GM21526 (cell line): ENCODE results near the gene STAMBPL1.
A peak's percentile ranks its signal among the peaks of the same experiment; 100 is the strongest.
"Not testable (repeated sequence)": the region's sequence is repeated elsewhere in the genome, so short reads cannot be mapped to it uniquely, and the experiment has no call there.

ENCODE experiments used
- ATAC-seq: cut with Tn5 transposase; IDR thresholded peaks from one replicate; pipeline ENCODE4 v1.9.1; 2021; ENCODE audit warnings: moderate library complexity; ENCODE audit not compliant: unreplicated experiment, low FRiP score

STAMBPL1 gene

DNA sequence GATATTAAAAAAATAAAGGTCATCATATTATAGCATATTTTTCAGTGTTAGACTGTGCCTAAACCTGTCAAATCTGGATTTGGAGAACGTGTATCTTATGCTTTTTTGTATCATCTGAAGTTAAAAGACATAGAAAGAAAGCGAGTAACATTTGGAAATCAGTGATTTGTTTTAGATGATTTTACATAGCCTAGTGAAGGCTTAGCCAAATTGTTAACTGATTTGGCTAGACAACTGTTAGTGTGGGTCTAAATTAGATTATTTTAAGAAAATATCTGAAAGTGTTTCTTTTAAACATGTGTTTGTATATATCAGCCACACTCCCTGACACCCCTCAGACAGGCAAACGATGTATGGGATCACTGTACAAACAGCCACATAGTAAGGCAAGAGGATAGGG is 36.9 kb downstream of the STAMBPL1 start:
- ATAC-seq = no peak

DNA sequence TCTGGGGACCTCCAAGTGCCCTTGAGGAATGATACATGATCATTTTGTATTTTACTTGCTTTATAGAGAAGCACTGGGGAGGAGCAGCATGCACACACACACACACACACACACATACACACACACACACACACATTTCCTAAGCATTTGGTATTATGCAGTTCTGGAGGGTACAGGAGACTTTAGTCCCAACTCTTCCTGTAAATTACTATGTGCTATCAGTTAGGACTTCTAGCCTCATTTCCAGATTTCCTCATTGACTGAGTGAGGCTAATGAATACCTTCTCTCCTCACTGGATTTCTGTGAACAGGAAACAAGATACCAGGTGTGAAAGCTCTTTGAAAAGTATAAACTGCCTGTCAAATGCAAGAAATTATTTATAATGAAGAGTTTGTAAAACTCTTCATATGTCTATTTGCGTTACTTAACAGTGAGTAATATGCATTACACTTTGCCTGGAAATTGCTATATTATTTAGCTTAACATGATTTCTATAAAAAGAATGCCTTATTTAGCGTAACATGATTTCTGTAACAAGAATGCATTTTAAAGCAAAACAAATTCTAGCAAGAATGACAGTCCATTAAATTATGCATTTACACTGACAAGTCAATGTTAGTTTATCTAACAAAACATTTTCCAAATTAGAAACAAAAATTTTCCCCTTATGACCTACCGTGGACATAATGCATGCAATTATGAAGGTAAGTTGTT is 38.3 kb downstream of the STAMBPL1 start:
- ATAC-seq = no peak

DNA sequence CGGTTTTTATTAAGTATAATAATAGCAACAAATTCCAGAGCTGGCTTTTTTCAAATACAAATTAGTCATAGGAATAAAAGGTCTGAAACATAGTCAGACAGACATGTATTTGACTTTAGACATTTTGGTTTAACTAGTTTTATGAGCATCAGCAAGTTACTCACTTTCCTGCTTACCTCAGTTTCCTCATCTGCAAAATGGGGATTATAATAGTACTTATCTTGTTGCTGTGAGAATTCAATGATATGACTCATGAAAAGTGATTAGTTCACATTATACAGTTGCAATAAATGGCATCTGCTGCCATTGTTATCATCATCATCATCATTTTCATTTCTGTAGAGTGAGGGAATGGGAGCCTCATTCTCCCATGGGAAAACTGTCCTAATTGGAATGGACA is 39.0 kb downstream of the STAMBPL1 start:
- ATAC-seq = no peak

DNA sequence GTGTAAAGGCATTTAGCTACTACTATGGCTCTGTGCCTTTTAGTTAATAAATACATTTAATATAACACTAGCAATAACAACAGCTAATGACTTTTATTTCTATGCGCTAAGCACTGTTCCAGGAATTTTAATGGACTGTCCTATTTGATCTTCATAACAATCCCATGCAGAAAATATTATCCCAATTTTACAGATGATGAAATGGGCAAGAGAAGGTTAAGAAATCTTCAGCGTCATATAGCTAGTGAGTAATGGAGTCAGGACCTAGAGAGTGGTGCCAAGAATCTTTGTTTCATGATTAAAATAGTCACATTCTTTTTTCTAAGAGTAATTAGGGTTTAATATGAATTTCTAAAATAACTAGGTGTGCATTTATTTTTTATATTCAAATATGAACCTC is 40.2 kb downstream of the STAMBPL1 start:
- no peak for ATAC-seq

DNA sequence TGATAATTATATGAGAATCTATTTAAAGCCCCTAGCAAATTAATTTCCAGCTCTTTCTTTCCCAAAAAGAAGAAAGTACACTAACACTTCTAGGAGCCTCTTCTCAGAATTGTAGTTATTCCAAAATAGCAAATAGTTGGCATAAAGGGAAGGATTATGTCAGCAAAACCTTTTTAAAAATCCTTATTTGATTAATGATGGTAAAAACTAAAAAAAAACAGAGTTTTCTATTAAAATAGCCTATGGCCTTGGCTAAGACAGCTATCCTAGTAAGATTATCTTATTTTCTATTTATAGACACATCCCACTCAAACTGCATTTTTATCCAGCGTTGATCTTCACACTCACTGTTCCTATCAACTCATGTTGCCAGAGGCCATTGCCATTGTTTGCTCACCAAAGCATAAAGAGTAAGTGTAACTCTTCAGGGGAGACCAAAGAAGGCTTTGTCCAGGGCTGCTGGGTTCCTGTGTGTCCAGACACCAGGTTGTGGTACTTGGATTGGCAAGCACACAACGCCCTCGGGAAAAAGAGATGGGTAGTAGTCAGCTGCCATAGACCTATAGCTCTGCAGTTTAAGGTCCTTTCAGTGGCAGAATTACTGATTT is 41.0 kb downstream of the STAMBPL1 start:
- ATAC-seq = no peak

DNA sequence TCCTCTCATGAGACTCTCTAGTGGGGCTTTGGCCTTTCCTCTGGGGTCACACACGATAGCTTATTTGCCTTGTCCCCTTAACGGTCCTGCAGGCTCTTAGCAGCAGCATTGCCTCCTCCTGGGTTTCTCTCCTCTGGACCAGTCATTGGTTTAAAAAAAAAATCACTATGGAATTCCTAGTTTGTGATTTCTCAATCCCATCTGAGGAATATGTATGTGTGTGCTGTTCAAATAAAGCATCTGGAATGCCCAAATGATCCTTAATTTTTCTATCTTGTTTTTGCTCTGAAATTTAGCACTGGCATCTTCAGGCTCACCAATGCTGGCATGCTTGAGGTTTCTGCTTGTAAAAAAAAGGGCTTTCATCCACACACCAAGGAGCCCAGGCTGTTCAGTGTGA is 42.0 kb downstream of the STAMBPL1 start:
- no peak for ATAC-seq

DNA sequence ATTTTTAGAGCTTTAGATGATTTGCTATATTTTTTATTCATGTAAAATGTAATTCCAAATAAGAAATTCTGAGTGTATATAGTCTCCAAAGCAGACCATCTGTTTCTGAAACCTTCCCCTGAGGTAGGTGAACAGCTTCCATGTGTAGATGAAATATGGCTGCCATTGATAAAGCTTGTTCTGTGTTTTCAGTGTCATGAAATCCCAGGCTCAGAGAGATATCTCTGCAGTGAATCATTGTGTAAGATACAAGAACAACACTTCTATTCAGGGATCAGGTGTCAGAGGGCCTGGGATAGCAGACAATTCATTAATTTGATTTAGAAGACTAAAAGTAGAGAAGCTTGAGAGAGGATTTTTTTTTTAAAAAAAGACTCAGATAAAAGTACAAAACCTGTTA is 43.5 kb downstream of the STAMBPL1 start:
- ATAC-seq = no peak

DNA sequence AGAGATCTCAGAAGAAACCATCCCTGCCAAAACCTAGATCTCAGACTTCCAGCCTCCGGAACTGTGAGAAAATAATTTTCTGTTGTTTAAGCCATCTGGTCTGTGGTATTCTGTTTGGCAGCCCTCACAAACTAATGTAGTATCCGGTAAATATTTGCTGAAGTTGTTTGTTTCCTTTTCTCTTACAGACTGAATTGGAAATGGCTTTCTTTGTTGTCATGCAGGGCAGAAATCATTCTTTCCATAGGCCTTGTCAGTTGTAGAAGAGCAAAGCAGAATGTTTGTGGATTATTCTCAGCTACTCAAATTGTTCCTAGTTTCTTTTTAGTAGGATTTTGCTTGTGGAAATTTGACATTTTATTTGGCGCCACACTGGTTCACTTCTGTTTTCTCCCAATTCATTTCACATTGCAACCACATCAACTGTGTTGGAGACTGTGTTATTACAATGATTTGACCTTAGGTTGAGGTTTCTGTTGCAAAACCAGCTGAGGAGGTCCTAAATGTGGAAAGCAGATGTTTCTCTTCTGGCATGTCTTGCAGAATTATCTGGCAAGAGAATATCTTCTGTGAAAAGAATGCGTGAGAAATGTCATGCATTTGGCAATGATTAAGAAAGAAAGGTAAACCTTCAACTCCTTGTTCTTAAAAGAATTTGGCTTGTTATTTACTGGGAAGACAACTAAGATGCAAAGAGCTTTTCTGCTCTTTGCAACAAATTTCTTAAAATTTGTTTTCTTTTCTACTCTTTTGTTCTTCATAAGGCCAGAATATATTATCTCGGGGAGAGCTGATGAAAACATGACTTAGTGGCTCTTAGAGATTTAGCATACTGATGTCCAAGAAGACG is 46.7 kb downstream of the STAMBPL1 start:
- no peak for ATAC-seq

DNA sequence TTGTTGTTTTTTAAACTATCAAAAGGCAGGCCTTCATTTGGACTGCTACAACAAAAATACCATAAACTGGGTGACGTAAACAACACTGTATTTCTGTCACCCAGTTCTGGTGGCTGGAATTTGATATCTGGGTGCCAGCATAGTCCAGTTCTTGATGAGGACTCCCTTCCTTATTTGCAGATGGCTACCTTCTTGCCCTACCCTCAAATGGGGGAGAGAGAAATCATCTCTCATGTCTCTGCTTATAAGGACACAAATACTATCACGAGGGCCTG is 47.3 kb downstream of the STAMBPL1 start:
- no peak for ATAC-seq

DNA sequence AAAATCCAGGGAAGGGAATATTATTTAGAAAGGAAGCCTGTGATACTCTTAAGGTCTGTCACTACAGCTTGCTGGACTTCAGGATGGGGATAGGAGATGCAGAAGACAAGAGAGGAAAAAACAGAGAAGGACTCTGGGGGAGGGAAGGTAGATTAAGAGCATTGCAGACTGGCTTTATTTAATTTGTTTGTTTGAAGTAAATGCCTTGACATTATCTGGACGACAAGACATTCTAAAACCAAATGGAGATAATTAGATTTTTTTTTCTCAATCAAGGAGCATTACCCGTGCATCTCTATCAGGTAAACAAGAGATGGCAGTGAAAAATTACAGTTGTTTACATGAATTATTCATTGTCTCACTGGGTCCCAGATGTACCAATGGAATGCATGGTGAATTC is 48.2 kb downstream of the STAMBPL1 start:
- no peak for ATAC-seq

DNA sequence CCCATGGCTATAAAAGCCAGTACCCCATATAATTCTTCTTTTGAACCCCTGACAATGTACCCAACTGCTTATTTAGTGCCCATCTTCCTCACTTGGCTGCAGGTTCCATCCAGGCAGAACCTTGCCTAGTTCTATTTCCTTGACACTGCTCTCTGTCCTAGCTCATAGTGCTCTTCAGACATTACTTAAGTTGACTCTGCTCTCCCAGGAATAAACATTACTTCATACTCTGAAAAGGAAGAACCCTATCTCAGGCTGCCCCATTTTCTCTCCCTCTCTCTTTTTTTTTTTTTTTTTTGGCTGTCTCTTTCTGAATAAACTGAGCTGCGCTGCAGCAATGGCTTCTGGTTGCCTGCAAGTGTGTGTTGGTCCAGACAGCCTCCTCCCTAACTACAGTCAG is 51.5 kb downstream of the STAMBPL1 start:
- no peak for ATAC-seq

DNA sequence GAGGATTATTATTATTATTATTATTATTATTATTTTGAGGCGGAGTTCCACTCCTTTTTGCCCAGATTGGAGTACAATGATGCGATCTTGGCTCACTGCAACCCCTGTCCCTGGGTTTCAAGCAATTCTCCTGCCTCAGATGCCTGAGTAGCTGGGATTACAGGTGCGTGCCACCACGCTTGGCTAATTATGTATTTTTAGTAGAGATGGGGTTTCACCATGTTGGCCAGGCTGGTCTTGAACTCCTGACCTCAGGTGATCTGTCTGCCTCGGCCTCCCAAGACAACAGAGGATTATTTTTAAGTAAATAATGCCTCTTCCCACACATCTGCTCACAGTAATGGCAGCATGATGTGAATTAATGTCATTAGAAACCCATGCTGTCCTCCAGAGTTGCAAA is 52.0 kb downstream of the STAMBPL1 start:
- ATAC-seq = not testable (repeated sequence)

DNA sequence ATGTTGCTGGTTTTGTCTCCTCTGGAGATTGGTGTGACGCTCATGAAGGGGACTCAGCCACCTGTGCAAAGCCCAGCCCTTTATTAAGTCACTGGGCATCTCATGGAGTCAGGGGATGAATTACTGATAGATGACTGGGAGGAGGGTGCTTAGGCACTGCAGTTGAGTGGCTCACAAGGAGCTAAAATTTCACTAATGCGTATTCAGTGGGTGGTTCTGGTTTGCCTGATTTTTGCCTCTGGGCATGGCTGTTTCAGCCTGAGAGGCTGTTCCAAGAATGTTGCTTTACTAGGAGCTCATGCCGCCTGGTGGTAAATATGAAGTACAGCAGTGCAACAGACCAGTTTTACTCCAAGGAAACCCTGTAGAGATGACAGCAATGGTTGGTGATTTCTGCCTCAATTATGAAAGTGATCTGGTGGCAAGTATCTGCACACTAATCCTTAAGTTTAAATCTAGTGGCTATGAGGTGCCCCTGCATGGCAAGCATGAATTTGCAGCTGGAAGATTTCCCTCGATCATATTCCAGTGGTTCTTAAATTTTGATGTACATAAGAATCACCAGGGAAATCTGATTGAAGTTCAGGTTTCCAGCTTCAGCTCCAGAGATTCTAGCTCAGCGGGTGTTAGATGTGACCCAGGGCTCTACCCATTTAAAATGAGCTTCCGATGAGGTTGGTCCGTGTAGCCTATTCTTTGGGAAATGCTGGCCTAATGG is 52.7 kb downstream of the STAMBPL1 start:
- ATAC-seq = peak; percentile 58

DNA sequence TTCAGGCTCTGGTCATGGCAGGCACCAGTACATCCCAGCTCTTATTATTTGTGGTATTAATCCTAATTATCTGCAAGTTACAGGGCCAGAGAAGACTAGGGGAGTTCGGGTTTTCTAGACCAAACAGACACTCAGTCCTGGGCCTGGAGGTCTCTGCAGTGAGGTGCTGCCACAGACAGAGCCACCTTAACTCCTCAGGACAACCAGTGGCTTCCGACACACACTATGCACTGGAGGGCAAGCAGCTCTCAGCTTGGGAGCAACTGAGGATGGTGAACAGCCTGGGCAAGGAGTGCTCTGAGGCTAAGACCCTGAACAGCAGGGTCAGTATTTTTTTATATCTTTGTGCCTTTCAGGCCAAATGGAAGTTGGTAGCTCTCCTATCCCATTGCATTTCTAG is 53.5 kb downstream of the STAMBPL1 start:
- ATAC-seq = no peak

DNA sequence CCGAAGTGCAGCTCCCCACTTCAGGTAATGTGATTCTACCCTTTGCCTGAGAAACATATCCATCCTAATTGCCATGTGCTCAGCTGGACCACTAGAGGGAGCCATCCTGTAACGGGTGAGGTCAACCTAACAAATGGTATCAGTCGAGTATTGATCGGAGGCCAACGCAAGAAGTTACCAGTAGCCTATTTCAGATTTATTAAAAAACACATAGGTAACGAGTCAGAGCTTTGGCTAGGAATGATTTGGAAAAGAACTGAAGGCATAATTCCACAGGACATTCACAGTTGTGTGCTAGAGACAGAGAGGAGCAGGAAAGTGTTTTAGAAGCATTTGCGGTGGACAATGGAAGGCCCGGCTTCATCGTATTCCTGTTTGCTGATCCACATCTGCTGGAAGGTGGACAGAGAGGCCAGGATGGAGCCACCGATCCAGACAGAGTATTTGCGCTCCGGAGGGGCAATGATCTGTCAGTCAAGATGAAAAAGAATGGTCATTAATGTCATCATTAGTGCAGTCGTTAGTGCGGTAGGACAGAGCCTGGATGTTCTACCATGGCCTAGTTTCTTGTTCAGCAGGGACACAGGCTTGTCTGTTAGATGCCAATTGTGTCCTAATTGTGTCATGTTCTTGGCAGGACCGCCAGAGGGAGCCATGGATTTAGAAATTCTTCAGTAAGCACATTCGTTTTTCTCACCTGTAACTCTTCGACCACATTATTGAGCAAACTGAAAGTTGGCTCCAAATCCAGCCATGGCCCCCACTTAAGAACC is 55.0 kb downstream of the STAMBPL1 start:
- peak; percentile 48 for ATAC-seq

DNA sequence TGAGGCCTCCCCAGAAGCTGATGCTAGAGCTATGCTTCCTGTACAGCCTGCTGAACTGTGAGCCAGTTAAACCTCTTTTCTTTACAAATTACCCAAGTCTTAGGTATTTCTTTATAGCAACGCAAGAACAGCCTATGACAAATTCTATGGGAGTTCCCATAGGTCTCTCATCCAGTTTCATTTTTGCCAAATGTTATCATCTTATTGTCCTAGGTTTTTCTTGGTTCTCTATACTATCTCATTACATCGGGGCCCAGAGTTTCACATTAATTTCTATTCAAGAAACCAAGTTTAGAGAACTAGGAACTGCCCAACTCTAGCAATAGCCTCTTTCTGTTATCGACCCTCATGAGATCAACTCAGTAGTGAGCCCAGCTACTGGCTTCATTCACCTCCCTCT is 56.6 kb downstream of the STAMBPL1 start:
- no peak for ATAC-seq

DNA sequence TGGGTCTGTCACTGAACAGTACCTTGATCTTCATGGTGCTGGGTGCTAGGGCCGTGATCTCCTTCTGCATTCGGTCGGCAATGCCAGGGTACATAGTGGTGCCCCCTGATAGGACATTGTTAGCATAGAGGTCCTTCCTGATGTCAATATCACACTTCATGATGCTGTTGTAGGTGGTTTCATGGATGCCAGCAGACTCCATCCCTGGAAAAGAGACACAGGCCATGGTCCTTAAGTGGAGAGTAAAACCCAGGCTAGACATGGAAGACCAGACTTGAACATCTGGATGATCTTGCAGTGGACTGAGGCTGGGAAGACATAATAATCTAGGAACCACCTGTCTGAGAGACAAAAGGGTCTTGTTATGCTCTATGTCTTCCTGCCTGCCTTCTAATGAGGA is 58.0 kb downstream of the STAMBPL1 start:
- ATAC-seq = no peak

DNA sequence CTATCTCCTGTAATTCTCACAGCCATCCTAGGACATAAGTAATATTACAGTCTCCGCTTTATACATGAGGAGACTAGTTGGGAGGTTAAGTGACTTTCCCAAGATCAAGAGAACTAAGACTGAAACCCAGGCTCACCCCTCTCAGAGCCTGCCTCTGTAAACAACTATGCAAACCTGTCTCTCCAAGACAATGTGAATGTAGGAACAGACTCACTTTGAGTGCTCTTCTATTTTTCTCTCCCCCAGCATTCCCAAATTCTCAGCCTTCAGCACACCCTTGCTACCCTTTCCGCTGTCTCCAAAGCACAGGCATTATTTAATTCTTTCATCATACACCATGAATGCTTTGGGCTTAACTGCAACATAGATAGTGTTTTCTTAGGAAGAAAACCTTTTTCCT is 58.9 kb downstream of the STAMBPL1 start:
- no peak for ATAC-seq

DNA sequence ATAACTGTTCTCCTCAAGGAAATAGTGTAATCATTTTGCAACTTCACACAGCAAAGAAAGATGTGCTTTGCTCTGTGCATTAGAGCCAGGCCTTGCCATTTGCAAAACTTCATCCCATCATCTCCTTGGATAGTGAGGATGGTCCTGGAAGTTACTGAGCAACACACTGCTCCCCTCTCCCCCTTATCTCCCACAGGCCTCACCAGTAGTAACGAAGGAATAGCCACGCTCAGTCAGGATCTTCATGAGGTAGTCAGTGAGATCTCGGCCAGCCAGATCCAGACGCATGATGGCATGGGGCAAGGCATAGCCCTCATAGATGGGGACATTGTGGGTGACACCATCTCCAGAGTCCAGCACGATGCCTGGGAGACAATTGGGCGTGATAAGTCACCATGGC is 61.0 kb downstream of the STAMBPL1 start:
- no peak for ATAC-seq

DNA sequence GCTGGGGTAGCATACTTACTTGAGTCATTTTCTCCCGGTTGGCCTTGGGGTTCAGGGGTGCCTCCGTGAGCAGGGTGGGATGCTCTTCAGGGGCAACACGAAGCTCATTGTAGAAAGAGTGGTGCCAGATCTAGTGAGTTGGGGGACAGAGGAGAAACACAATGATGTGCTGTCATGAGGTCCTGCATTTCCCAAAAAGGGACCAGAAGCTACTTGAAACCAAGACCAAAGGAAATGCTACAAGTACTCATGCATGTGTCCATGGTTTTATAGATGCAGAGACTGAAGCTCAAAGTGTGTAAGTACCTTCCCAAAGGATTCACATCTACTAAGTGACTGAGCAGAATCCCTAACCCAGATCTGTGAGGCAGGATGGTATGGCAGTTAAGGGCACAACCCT is 63.7 kb downstream of the STAMBPL1 start:
- no peak for ATAC-seq

DNA sequence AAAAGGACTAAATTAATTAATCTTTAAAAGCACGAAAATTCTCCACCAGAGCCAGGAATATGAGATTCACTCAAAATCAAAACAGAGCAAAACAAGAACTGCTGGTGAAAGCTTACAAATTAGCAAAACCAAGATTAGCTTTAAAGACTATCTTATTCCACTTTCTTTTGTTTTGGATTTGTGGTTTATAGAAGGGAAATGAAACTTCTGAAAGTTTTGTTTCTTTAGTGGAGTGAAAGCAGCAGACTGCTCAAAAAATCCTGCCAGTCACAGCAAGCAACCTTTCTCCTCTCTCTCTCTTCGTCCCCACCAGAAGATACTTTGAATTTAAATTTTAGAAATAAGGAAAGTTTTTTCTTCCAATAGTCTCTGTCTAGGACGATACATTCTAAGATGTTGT is 64.8 kb downstream of the STAMBPL1 start:
- no peak for ATAC-seq
